Prostate gland (tissue), 2 donors: ENCODE data around the gene FAF2. TPM values are rescaled to one million over a fixed set of nuclear protein-coding genes. Genes with fewer than 3 reads are reported as not detected.

Source experiments
- DNase-seq: peaks from one replicate; pipeline ENCODE4 v3.0.0-alpha.2; 2019; ENCODE audit warnings: low spot score
- H3K27ac ChIP-seq, 2 donors: fragments of 200-600 bp; sonication (generic); 2 replicates each; pipeline ENCODE4 v1.5.1; 2017 to 2019
- H3K27me3 ChIP-seq: fragments of 200-600 bp; sonication (generic); replicated peaks from 2 replicates; pipeline ENCODE4 v1.5.1; 2019; ENCODE audit not compliant: insufficient read depth
- H3K36me3 ChIP-seq, 2 donors: fragments of 200-600 bp; sonication (generic); 1 replicate in 1 of 2; 2 replicates in 1 of 2; pipeline versions ENCODE4 v1.5.1 to v1.8.1; 2017 to 2019
- H3K4me1 ChIP-seq: fragments of 200-600 bp; sonication (generic); replicated peaks from 2 replicates; pipeline ENCODE4 v1.5.1; 2019
- H3K4me3 ChIP-seq, 2 donors: fragments of 200-600 bp; sonication (generic); 2 replicates each; pipeline ENCODE4 v1.5.1; 2017 to 2019
- H3K9me3 ChIP-seq: fragments of 200-600 bp; sonication (generic); 2 replicates; pipeline ENCODE4 v1.5.1; 2017
- POLR2A ChIP-seq: fragments of 450-650 bp; IDR thresholded peaks from one replicate; pipeline ENCODE4 v1.6.1; 2016; ENCODE audit warnings: antibody characterized with exemption, mild to moderate bottlenecking
- POLR2AphosphoS5 ChIP-seq: sonication (generic); formaldehyde crosslinking; IDR thresholded peaks from one replicate; pipeline ENCODE4 v1.6.1; 2017; ENCODE audit warnings: antibody characterized with exemption
- WGBS: methylation state at CpG from one replicate; pipeline ENCODE4 v1.1.5; 2018; 5-methylcytosine and 5-hydroxymethylcytosine counted together
- intact Hi-C: fragments of 100-400 bp; cut with DNase I; formaldehyde crosslinking; loops from one replicate; pipeline ENCODE4 v1.14.2; 2022
- total RNA-seq, 2 donors: library from RNA; depleted of rRNA; stranded (reverse); fragments of >200 nt; gene quantifications; one replicate each; pipeline ENCODE4 v1.1.0, GENCODE V29; 2016
- TF ChIP-seq, protein P1 (sequence below), 4 experiments: fragments of 200-600 bp in 2 of 4; fragments of 450-650 bp in 2 of 4; sonication (generic) in 2 of 4; IDR thresholded peaks; 1 replicate in 3 of 4; 2 replicates in 1 of 4; pipeline ENCODE4 v1.5.1; 2016 to 2019; ENCODE audit warnings: antibody characterized with exemption in 4 of 4, mild to moderate bottlenecking in 2 of 4, moderate library complexity in 2 of 4

FAF2 gene
- total RNA-seq, 2 donors from 2014 or later, result 36.8 to 43.5 TPM

DNA sequence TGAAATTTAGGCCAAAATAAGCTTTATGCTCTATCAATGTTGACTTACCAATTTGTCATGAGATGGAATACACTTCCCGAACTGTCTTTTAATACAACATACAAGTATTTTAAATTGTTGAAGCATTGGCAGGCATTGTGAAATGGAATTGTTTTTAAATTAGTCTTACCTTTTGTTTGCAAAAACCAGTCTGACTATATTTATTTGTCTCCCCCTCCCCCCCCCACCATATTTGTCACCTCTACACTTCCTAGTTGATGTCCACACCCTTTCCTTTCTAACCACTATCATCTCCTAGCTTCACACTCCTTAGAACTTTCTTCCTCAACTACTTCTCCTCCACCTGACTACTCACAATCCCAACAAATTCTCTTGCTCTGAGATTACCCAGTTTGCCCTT, 40.9 kb downstream of the FAF2 start:
- Histone ChIP-seq H3K36me3 (no peaks in the 10 kb centered on the region), H3K27ac (no peak overlapping the region), H3K9me3 (no peaks in the 10 kb centered on the region), H3K4me1 (no peaks in the 10 kb centered on the region), H3K27me3 (no peaks in the 10 kb centered on the region), H3K4me3 (no peak overlapping the region)
- 91% methylated on average over 1 of the region's 1 CpG for WGBS
- intact Hi-C loops, result no loop called here
- TF ChIP-seq, protein P1, sequence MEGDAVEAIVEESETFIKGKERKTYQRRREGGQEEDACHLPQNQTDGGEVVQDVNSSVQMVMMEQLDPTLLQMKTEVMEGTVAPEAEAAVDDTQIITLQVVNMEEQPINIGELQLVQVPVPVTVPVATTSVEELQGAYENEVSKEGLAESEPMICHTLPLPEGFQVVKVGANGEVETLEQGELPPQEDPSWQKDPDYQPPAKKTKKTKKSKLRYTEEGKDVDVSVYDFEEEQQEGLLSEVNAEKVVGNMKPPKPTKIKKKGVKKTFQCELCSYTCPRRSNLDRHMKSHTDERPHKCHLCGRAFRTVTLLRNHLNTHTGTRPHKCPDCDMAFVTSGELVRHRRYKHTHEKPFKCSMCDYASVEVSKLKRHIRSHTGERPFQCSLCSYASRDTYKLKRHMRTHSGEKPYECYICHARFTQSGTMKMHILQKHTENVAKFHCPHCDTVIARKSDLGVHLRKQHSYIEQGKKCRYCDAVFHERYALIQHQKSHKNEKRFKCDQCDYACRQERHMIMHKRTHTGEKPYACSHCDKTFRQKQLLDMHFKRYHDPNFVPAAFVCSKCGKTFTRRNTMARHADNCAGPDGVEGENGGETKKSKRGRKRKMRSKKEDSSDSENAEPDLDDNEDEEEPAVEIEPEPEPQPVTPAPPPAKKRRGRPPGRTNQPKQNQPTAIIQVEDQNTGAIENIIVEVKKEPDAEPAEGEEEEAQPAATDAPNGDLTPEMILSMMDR (IDR thresholded peaks at IDR 0.05), result no peak
- TF ChIP-seq POLR2A (no peak), POLR2AphosphoS5 (no peak)
- no peak for DNase-seq

DNA sequence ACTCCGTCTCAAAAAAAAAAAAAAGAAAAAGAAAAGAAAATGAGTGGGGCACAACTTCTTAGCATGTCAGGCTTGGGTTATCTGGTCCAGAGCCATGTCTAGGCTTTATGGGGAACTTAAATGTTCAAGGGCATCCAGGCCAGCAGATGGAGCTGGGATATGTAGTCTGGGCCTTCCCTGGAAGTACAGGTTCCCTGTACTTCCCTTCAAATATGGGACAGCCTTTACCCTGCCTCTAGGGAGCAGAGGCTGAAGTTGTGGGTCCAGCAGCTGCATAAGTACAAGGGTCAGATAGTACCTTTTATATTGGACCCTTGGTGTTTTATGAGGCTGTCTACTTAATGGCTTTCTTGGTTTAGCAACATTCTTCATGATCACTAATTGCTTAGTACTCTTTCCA, 42.1 kb downstream of the FAF2 start:
- Histone ChIP-seq H3K27me3 (no peaks in the 10 kb centered on the region), H3K4me1 (no peaks in the 10 kb centered on the region), H3K4me3 (no peak overlapping the region), H3K27ac (no peak overlapping the region), H3K36me3 (no peaks in the 10 kb centered on the region), H3K9me3 (no peaks in the 10 kb centered on the region)
- TF ChIP-seq, protein P1 (IDR thresholded peaks at IDR 0.05), result no peak
- TF ChIP-seq POLR2A, result no peak
- TF ChIP-seq POLR2AphosphoS5, result no peak
- WGBS, result 76% methylated on average over 1 of the region's 1 CpG
- DNase-seq, result no peak
- intact Hi-C loops, result no loop called here

DNA sequence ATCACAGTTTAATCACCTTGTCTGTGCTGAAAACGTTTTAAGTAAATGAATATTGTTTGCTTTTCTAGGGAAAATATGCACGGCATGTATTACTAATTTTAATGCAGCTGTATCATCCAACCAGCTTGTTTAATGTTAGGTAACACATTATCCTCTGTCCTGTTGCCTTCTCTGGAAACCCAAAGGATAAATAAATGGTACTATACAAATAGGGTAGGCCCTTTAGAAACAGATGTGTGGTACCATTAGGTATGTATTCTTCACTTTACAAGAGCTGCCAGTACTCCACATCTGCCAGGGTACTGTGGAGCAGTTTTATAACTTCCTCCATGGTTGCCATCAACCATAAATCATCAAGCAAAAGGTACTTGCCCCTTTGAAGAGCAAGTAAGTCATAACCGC, 42.9 kb downstream of the FAF2 start:
- no peaks in the 10 kb centered on the region for H3K4me1 ChIP-seq
- no peak for TF ChIP-seq POLR2A
- TF ChIP-seq POLR2AphosphoS5, result no peak
- TF ChIP-seq, protein P1 (IDR thresholded peaks at IDR 0.05), result no peak
- H3K27ac ChIP-seq, result no peak overlapping the region
- no peaks in the 10 kb centered on the region for H3K27me3 ChIP-seq
- H3K9me3 ChIP-seq, result no peaks in the 10 kb centered on the region
- WGBS, result 39% methylated on average over 3 of the region's 3 CpGs
- intact Hi-C loops, result no loop called here
- DNase-seq, result no peak
- H3K4me3 ChIP-seq, result no peak overlapping the region
- H3K36me3 ChIP-seq, result no peaks in the 10 kb centered on the region

DNA sequence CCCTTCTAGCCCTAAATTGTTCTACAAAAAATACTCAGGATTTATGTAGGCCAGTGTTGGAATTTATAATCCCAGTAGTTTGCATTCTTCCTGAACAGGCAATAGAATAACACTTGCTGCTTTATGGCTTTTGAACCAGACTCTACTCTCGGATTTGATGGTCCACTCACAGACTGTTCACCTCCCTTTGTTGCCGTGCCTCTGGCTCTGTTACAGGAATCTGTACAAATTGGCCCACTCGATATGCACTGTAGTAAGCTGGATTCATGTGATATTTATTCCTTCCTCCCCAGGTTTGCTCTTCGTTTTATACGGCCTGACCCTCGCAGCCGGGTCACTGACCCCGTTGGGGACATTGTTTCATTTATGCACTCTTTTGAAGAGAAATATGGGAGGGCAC, 43.7 kb downstream of the FAF2 start:
- DNase-seq, result no peak
- no peaks in the 10 kb centered on the region for H3K4me1 ChIP-seq
- no peaks in the 10 kb centered on the region for H3K9me3 ChIP-seq
- peaks cover 0 to 5% of the 10 kb centered on the region in 2 donors for H3K36me3 ChIP-seq
- no peak overlapping the region for H3K4me3 ChIP-seq
- H3K27me3 ChIP-seq, result no peaks in the 10 kb centered on the region
- intact Hi-C loops, result no loop called here
- WGBS, result 67% methylated on average over 8 of the region's 8 CpGs
- no peak overlapping the region for H3K27ac ChIP-seq
- TF ChIP-seq POLR2A (no peak), POLR2AphosphoS5 (no peak)
- TF ChIP-seq, protein P1 (IDR thresholded peaks at IDR 0.05), result no peak

GRCh38 chr5:176492431-176492830, 44.2 kb downstream of the FAF2 start:
- H3K27ac ChIP-seq, result no peak overlapping the region
- DNase-seq, result no peak
- no peaks in the 10 kb centered on the region for H3K4me1 ChIP-seq
- H3K27me3 ChIP-seq, result no peaks in the 10 kb centered on the region
- no peak for TF ChIP-seq POLR2AphosphoS5
- TF ChIP-seq, protein P1 (IDR thresholded peaks at IDR 0.05), result no peak
- no peak for TF ChIP-seq POLR2A
- no peak overlapping the region for H3K4me3 ChIP-seq
- 27% methylated on average over 3 of the region's 3 CpGs for WGBS
- peaks cover 0 to 5% of the 10 kb centered on the region in 2 donors for H3K36me3 ChIP-seq
- H3K9me3 ChIP-seq, result no peaks in the 10 kb centered on the region
- intact Hi-C loops, result no loop called here
